PC-3 (cell line): ENCODE data around the gene KRTAP5-5. TPM values are rescaled to one million over a fixed set of nuclear protein-coding genes. Genes with fewer than 3 reads are reported as not detected.

Experiments used
- ATAC-seq: fragments of 200-7000 bp; cut with Tn5 transposase; 2 replicates; pipeline ENCODE4 v1.9.1; 2020; ENCODE audit warnings: mild to moderate bottlenecking, moderate library complexity
- BruUV-seq: library from RNA; stranded (reverse); fragments of 400-500 nt; replicated peaks from 2 replicates; lab custom pipeline; 2021; lab: Mats Ljungman, UMichigan
- CTCF ChIA-PET: fragments of 300-600 bp; sonication (Branson Sonifier 250); formaldehyde crosslinking; loops from one replicate; lab custom pipeline; 2022; ENCODE audit warnings: antibody characterized with exemption; lab: Charles Lee
- POLR2A ChIA-PET: fragments of 300-600 bp; sonication (Branson Sonifier 250); formaldehyde crosslinking; loops from one replicate; lab custom pipeline; 2022; ENCODE audit warnings: antibody characterized with exemption; ENCODE audit not compliant: unreplicated experiment; lab: Charles Lee
- DNase-seq: peaks from one replicate; pipeline ENCODE4 v3.0.0-alpha.2; 2015
- H2AFZ ChIP-seq: fragments of 300-600 bp; sonication (generic); 2 replicates; pipeline ENCODE4 v1.6.0; 2016; ENCODE audit warnings: antibody characterized with exemption, low read length
- H3F3A ChIP-seq: fragments of 300-600 bp; sonication (generic); one replicate; pipeline ENCODE4 v1.6.0; 2017; ENCODE audit warnings: antibody characterized with exemption, low read length, control low read depth, mild to moderate bottlenecking; ENCODE audit not compliant: unreplicated experiment
- H3K27ac ChIP-seq: fragments of 300-600 bp; sonication (generic); 2 replicates; pipeline ENCODE4 v1.5.1; 2016; ENCODE audit warnings: mild to moderate bottlenecking, low read length
- H3K27me3 ChIP-seq: fragments of 300-600 bp; sonication (generic); 2 replicates; pipeline ENCODE4 v1.6.1; 2016; ENCODE audit warnings: low read length, mixed read lengths
- H3K36me3 ChIP-seq: fragments of 300-600 bp; sonication (generic); 2 replicates; pipeline ENCODE4 v1.6.1; 2016; ENCODE audit warnings: low read depth, mixed run types, low read length, mixed read lengths
- H3K4me1 ChIP-seq: fragments of 300-600 bp; sonication (generic); 2 replicates; pipeline ENCODE4 v1.5.1; 2016; ENCODE audit warnings: low read length; ENCODE audit not compliant: insufficient read depth
- H3K4me2 ChIP-seq: fragments of 300-600 bp; sonication (generic); 2 replicates; pipeline ENCODE4 v1.6.0; 2016; ENCODE audit warnings: low read length
- H3K4me3 ChIP-seq: fragments of 300-600 bp; sonication (generic); 2 replicates; pipeline ENCODE4 v1.5.1; 2016; ENCODE audit warnings: mild to moderate bottlenecking, low read length, mixed read lengths
- H3K79me2 ChIP-seq: fragments of 300-600 bp; sonication (generic); 2 replicates; pipeline ENCODE4 v1.6.1; 2017; ENCODE audit warnings: low read length, mixed read lengths
- H3K9ac ChIP-seq: fragments of 300-600 bp; sonication (generic); 2 replicates; pipeline ENCODE4 v1.6.0; 2016; ENCODE audit warnings: mild to moderate bottlenecking, low read length
- H3K9me2 ChIP-seq: fragments of 300-600 bp; sonication (generic); replicated peaks from 2 replicates; pipeline ENCODE4 v1.6.1; 2016; ENCODE audit warnings: mixed run types, low read length, mixed read lengths
- H3K9me3 ChIP-seq: fragments of 300-600 bp; sonication (generic); 2 replicates; pipeline ENCODE4 v1.6.1; 2016; ENCODE audit warnings: low read length, mixed read lengths
- H4K20me1 ChIP-seq: fragments of 300-600 bp; sonication (generic); 2 replicates; pipeline ENCODE4 v1.6.1; 2016; ENCODE audit warnings: low read length, mixed read lengths
- CTCF ChIP-seq: fragments of 300-600 bp; sonication (generic); conservative IDR thresholded peaks from 2 replicates; pipeline ENCODE4 v1.5.1; 2017; ENCODE audit warnings: antibody characterized with exemption, low read depth, mild to moderate bottlenecking, low read length
- EZH2 ChIP-seq: fragments of 300-600 bp; sonication (generic); IDR thresholded peaks from one replicate; pipeline ENCODE4 v1.6.1; 2017; ENCODE audit warnings: antibody characterized with exemption, mild to moderate bottlenecking, low read length; ENCODE audit not compliant: unreplicated experiment
- EZH2phosphoT487 ChIP-seq: fragments of 300-600 bp; sonication (generic); IDR thresholded peaks from 2 replicates; pipeline ENCODE4 v1.6.1; 2018; ENCODE audit warnings: mild to moderate bottlenecking, antibody characterized with exemption, low read length, borderline replicate concordance
- intact Hi-C: fragments of 100-400 bp; cut with micrococcal nuclease; formaldehyde crosslinking; loops from 2 replicates; pipeline ENCODE4 v1.9.0; 2023
- total RNA-seq: library from RNA; depleted of rRNA; stranded (reverse); fragments of >200 nt; gene quantifications from 2 replicates; pipeline ENCODE4 v1.2.3, GENCODE V29; 2014

The KRTAP5-5 gene
- total RNA-seq, 1 experiment from 2014 or later: not detected

DNA sequence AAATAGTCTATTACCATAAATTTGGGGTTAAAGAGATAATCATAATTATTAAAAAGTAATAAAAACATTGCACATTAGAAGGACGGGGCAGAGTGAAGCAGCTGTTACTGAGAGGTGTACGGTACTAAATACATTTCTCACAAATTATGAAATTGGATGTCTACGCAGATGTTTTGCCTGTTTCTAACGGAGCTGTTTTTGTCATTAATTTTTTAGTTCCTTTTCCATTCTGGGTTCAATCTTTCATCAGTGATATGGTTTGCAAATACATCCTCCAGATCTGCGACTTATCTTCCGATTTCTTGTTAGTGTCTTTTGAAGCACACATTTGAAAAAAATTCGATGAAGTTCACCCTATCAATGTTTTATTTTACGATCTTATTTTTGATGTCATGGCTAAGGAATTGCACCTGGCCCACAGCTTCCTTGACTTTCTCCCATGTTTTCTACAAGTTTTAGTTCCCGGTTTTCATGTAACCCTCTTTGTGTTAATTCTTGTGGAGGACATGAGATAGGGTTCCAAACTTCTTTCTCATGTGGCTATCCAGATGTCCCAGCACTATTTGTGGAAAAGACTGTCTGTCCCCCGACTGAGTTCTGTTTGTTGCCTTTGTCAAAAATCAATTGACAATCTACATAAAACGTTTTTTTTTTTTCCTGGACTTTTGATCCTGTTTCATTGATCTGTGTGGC, 46.1 kb downstream of the KRTAP5-5 start:
- Histone ChIP-seq H3K9ac (no peak overlapping the region), H3K36me3 (no peaks in the 10 kb centered on the region), H3K9me3 (no peaks in the 10 kb centered on the region), H3K9me2 (no peaks in the 10 kb centered on the region), H3K79me2 (no peaks in the 10 kb centered on the region), H3F3A (no peaks in the 10 kb centered on the region), H3K4me2 (no peak overlapping the region), H3K4me1 (no peaks in the 10 kb centered on the region), H2AFZ (no peak overlapping the region), H4K20me1 (no peaks in the 10 kb centered on the region), H3K4me3 (no peak overlapping the region), H3K27me3 (peaks cover 54% of the 10 kb centered on the region), H3K27ac (no peak overlapping the region)
- POLR2A ChIA-PET: no interaction called here
- no TSS peak for BruUV-seq
- CTCF ChIA-PET: no interaction called here
- TF ChIP-seq CTCF (no peak), EZH2 (no peak), EZH2phosphoT487 (no peak)
- DNase-seq: no peak
- ATAC-seq: no peak
- intact Hi-C loops: no loop called here

GRCh38 chr11:1676229-1676740, 46.7 kb downstream of the KRTAP5-5 start:
- no peak for DNase-seq
- ChIA-PET POLR2A (no interaction called here), CTCF (no interaction called here)
- no peak overlapping the region for H2AFZ ChIP-seq
- H3K36me3 ChIP-seq: no peaks in the 10 kb centered on the region
- TF ChIP-seq EZH2: no peak
- no peak for TF ChIP-seq EZH2phosphoT487
- TF ChIP-seq CTCF: no peak
- no peaks in the 10 kb centered on the region for H4K20me1 ChIP-seq
- H3K9ac ChIP-seq: no peak overlapping the region
- no TSS peak for BruUV-seq
- H3K9me2 ChIP-seq: no peaks in the 10 kb centered on the region
- H3K9me3 ChIP-seq: no peaks in the 10 kb centered on the region
- H3K4me1 ChIP-seq: no peaks in the 10 kb centered on the region
- H3K4me2 ChIP-seq: no peak overlapping the region
- peaks cover 54% of the 10 kb centered on the region for H3K27me3 ChIP-seq
- ATAC-seq: no peak
- no peaks in the 10 kb centered on the region for H3F3A ChIP-seq
- intact Hi-C loops: no loop called here
- H3K27ac ChIP-seq: no peak overlapping the region
- no peaks in the 10 kb centered on the region for H3K79me2 ChIP-seq
- no peak overlapping the region for H3K4me3 ChIP-seq

DNA sequence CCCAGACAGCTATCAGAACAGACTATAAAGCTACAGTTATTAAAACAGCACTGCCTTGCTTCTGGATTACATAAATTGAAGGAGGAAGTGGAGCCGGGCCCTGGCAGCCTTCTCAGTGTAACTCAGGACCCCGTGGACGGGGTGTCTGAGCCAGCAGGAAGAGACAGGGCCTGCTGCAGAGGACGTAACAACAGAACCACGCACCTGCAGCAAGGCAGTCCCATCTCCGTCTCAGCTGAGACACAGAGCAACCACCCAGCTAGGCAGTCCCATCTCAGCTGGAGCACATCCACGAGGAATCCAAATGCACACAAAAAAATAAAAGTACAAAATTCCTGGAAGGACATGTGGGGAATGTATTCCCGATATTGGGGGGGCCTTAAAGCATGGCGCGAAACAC, 50.3 kb downstream of the KRTAP5-5 start:
- no TSS peak for BruUV-seq
- no peak overlapping the region for H2AFZ ChIP-seq
- intact Hi-C loops: no loop called here
- H3K9ac ChIP-seq: no peak overlapping the region
- ChIA-PET CTCF (no interaction called here), POLR2A (interaction anchor here (0.7 kb wide), 1 partner anchor 84 kb away, joined by 3 read pairs; no protein-coding TSS in a partner anchor)
- peaks cover 21% of the 10 kb centered on the region for H3K27me3 ChIP-seq
- no peak overlapping the region for H3K4me2 ChIP-seq
- H3K79me2 ChIP-seq: no peaks in the 10 kb centered on the region
- no peak overlapping the region for H3K27ac ChIP-seq
- H3K9me2 ChIP-seq: no peaks in the 10 kb centered on the region
- DNase-seq (no peak), ATAC-seq (no peak)
- H4K20me1 ChIP-seq: no peaks in the 10 kb centered on the region
- 0 out of 2 replicates have a peak, but pooled peaks cover 8% of the 10 kb centered on the region for H3K4me1 ChIP-seq
- no peak overlapping the region for H3K4me3 ChIP-seq
- TF ChIP-seq EZH2 (no peak), EZH2phosphoT487 (no peak), CTCF (no peak)
- no peaks in the 10 kb centered on the region for H3K36me3 ChIP-seq
- H3K9me3 ChIP-seq: no peaks in the 10 kb centered on the region
- H3F3A ChIP-seq: no peaks in the 10 kb centered on the region
